WTC11 (cell line): ENCODE measurements around the gene NUDT19. TPM values are rescaled to one million over a fixed set of nuclear protein-coding genes. Genes with fewer than 3 reads are reported as not detected.

Experiments
- ATAC-seq: fragments of 200-7000 bp; cut with Tn5 transposase; 2 replicates; pipeline ENCODE4 v1.10.0; 2021; ENCODE audit warnings: mild to moderate bottlenecking, moderate library complexity
- CTCF ChIA-PET: fragments of 300-600 bp; sonication (Branson Sonifier 250); formaldehyde crosslinking; loops from one replicate; lab custom pipeline; 2021; ENCODE audit warnings: antibody characterized with exemption; lab: Charles Lee
- POLR2A ChIA-PET: fragments of 350-600 bp; sonication (Branson Sonifier 250); formaldehyde crosslinking; loops from one replicate; lab custom pipeline; 2021; ENCODE audit warnings: antibody characterized with exemption; lab: Charles Lee
- DNase-seq: peaks from one replicate; pipeline ENCODE4 v3.0.0; 2021; ENCODE audit warnings: low spot score
- H3K27ac Mint-ChIP-seq: 2 replicates; pipeline ENCODE4 v1.8.0; 2021; ENCODE audit warnings: mixed read lengths
- H3K27me3 Mint-ChIP-seq: 2 replicates; pipeline ENCODE4 v1.8.0; 2021; ENCODE audit warnings: low read depth, mild to moderate bottlenecking, moderate library complexity, mixed read lengths
- H3K36me3 Mint-ChIP-seq: 2 replicates; pipeline ENCODE4 v1.8.0; 2021; ENCODE audit warnings: mixed read lengths
- H3K4me1 Mint-ChIP-seq: 2 replicates; pipeline ENCODE4 v1.8.0; 2022; ENCODE audit warnings: mixed read lengths
- H3K4me3 Mint-ChIP-seq: 2 replicates; pipeline ENCODE4 v1.8.0; 2021; ENCODE audit warnings: mild to moderate bottlenecking, moderate library complexity, mixed read lengths
- H3K9me3 Mint-ChIP-seq: 2 replicates; pipeline ENCODE4 v1.8.0; 2021; ENCODE audit warnings: mixed read lengths
- CBFB ChIP-seq: sonication (generic); formaldehyde crosslinking; IDR thresholded peaks from 2 replicates; pipeline ENCODE4 v1.8.1; 2022; ENCODE audit warnings: mild to moderate bottlenecking, low read depth, missing genetic modification reagents
- E2F4 ChIP-seq: sonication (generic); formaldehyde crosslinking; IDR thresholded peaks from 2 replicates; pipeline ENCODE4 v1.8.1; 2022; ENCODE audit warnings: low read depth, mild to moderate bottlenecking, moderate library complexity, missing genetic modification reagents, borderline replicate concordance
- ELF4 ChIP-seq: sonication (generic); formaldehyde crosslinking; IDR thresholded peaks from 2 replicates; pipeline ENCODE4 v1.8.1; 2022; ENCODE audit warnings: low read depth, mild to moderate bottlenecking, moderate library complexity, missing genetic modification reagents
- EMX1 ChIP-seq: fragments of 250-450 bp; sonication (Bioruptor Pico); IDR thresholded peaks from 2 replicates; pipeline ENCODE4 v1.8.0; 2021; ENCODE audit warnings: mild to moderate bottlenecking
- ERG ChIP-seq: fragments of 250-450 bp; sonication (Bioruptor Pico); IDR thresholded peaks from 2 replicates; pipeline ENCODE4 v1.8.0; 2021; ENCODE audit warnings: mild to moderate bottlenecking
- FOXJ3 ChIP-seq: sonication (generic); formaldehyde crosslinking; IDR thresholded peaks from 2 replicates; pipeline ENCODE4 v1.9.0; 2021; ENCODE audit warnings: missing genetic modification reagents, mild to moderate bottlenecking, borderline replicate concordance
- GABPB1 ChIP-seq: sonication (generic); formaldehyde crosslinking; IDR thresholded peaks from 2 replicates; pipeline ENCODE4 v1.8.1; 2023; ENCODE audit warnings: mild to moderate bottlenecking, missing genetic modification reagents
- GRHL2 ChIP-seq: fragments of 250-450 bp; sonication (Bioruptor Pico); IDR thresholded peaks from 2 replicates; pipeline ENCODE4 v1.8.0; 2022; ENCODE audit warnings: mild to moderate bottlenecking, moderate library complexity; ENCODE audit not compliant: insufficient replicate concordance, severe bottlenecking
- JAZF1 ChIP-seq: fragments of 250-450 bp; sonication (Bioruptor Pico); IDR thresholded peaks from 2 replicates; pipeline ENCODE4 v1.9.0; 2021; ENCODE audit warnings: moderate library complexity, mild to moderate bottlenecking, inconsistent platforms
- JUN ChIP-seq: sonication (generic); formaldehyde crosslinking; IDR thresholded peaks from 2 replicates; pipeline ENCODE4 v1.8.0; 2023; ENCODE audit warnings: mild to moderate bottlenecking, missing genetic modification reagents
- MYBL2 ChIP-seq: sonication (generic); formaldehyde crosslinking; IDR thresholded peaks from 2 replicates; pipeline ENCODE4 v1.8.1; 2023; ENCODE audit warnings: mild to moderate bottlenecking, moderate library complexity, missing genetic modification reagents
- NFE2L1 ChIP-seq: sonication (generic); formaldehyde crosslinking; IDR thresholded peaks from 2 replicates; pipeline ENCODE4 v1.8.1; 2023; ENCODE audit warnings: missing genetic modification reagents
- NR3C1 ChIP-seq: sonication (generic); formaldehyde crosslinking; conservative IDR thresholded peaks from 2 replicates; pipeline ENCODE4 v1.8.1; 2023; ENCODE audit warnings: low read depth, mild to moderate bottlenecking, missing genetic modification reagents
- SMAD3 ChIP-seq: sonication (generic); formaldehyde crosslinking; IDR thresholded peaks from 2 replicates; pipeline ENCODE4 v1.8.0; 2022; ENCODE audit warnings: missing genetic modification reagents, mild to moderate bottlenecking, borderline replicate concordance
- TEAD4 ChIP-seq: sonication (generic); formaldehyde crosslinking; IDR thresholded peaks from 2 replicates; pipeline ENCODE4 v1.8.0; 2022; ENCODE audit warnings: mild to moderate bottlenecking, missing genetic modification reagents
- total RNA-seq: library from RNA; stranded (reverse); gene quantifications from 3 replicates; pipeline ENCODE4 v1.2.3, GENCODE V29; 2021
- TF ChIP-seq, protein P1 (sequence below): sonication (generic); formaldehyde crosslinking; conservative IDR thresholded peaks from 2 replicates; pipeline ENCODE4 v1.8.1; 2022; ENCODE audit warnings: mild to moderate bottlenecking, missing genetic modification reagents
- TF ChIP-seq, protein P2 (sequence below): fragments of 250-450 bp; sonication (Bioruptor Pico); IDR thresholded peaks from 2 replicates; pipeline ENCODE4 v1.9.0; 2021; ENCODE audit warnings: mild to moderate bottlenecking, borderline replicate concordance
- TF ChIP-seq, protein P3 (sequence below): sonication (generic); formaldehyde crosslinking; IDR thresholded peaks from 2 replicates; pipeline ENCODE4 v1.8.1; 2022; ENCODE audit warnings: low read depth, missing genetic modification reagents, borderline replicate concordance

NUDT19 gene
- total RNA-seq, 1 experiment from 2014 or later = 2.4 TPM

GRCh38 chr19:32646556-32646955, 45.1 kb upstream of the NUDT19 start:
- TF ChIP-seq JUN (CRISPR knock-in tag) = no peak
- TF ChIP-seq E2F4 (CRISPR knock-in tag) = no peak
- no peak for TF ChIP-seq ELF4 (CRISPR knock-in tag)
- TF ChIP-seq, protein P1, sequence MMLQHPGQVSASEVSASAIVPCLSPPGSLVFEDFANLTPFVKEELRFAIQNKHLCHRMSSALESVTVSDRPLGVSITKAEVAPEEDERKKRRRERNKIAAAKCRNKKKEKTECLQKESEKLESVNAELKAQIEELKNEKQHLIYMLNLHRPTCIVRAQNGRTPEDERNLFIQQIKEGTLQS (CRISPR knock-in tag) = no peak
- no peak for TF ChIP-seq GABPB1 (CRISPR knock-in tag)
- TF ChIP-seq MYBL2 (CRISPR knock-in tag) = no peak
- no peak for TF ChIP-seq EMX1 (CRISPR knock-in tag)
- no peak for TF ChIP-seq CBFB (CRISPR knock-in tag)
- no peak for TF ChIP-seq NFE2L1 (CRISPR knock-in tag)
- H3K9me3 Mint-ChIP-seq = no peaks in the 10 kb centered on the region
- POLR2A ChIA-PET = no interaction called here
- CTCF ChIA-PET = no interaction called here
- peaks cover 60% of the 10 kb centered on the region for H3K36me3 Mint-ChIP-seq
- H3K4me1 Mint-ChIP-seq = peaks cover 1% of the 10 kb centered on the region
- no peak for ATAC-seq
- H3K27ac Mint-ChIP-seq = no peak overlapping the region
- H3K4me3 Mint-ChIP-seq = no peak overlapping the region
- no peaks in the 10 kb centered on the region for H3K27me3 Mint-ChIP-seq
- no peak for DNase-seq

DNA sequence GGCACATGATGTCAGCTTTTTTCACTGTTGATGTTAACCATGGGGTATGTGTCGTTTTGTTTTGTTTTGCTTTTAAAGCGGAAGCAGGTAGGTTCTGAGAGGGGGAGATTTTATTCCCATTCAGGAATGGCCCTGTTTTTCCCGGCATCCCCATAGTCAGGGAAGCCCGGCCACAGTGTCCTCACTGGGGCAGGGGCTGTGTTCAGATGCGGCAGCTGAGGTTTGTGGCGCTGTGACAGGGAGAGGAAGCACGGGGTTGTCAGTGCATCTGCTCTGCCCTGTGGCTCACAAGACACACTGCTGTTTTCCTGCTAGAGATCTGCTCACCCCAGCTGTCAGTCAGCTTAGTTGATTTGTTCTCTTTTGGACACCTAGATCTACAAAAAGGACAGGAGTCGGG, 44.3 kb upstream of the NUDT19 start:
- H3K27me3 Mint-ChIP-seq = no peaks in the 10 kb centered on the region
- TF ChIP-seq, protein P2, sequence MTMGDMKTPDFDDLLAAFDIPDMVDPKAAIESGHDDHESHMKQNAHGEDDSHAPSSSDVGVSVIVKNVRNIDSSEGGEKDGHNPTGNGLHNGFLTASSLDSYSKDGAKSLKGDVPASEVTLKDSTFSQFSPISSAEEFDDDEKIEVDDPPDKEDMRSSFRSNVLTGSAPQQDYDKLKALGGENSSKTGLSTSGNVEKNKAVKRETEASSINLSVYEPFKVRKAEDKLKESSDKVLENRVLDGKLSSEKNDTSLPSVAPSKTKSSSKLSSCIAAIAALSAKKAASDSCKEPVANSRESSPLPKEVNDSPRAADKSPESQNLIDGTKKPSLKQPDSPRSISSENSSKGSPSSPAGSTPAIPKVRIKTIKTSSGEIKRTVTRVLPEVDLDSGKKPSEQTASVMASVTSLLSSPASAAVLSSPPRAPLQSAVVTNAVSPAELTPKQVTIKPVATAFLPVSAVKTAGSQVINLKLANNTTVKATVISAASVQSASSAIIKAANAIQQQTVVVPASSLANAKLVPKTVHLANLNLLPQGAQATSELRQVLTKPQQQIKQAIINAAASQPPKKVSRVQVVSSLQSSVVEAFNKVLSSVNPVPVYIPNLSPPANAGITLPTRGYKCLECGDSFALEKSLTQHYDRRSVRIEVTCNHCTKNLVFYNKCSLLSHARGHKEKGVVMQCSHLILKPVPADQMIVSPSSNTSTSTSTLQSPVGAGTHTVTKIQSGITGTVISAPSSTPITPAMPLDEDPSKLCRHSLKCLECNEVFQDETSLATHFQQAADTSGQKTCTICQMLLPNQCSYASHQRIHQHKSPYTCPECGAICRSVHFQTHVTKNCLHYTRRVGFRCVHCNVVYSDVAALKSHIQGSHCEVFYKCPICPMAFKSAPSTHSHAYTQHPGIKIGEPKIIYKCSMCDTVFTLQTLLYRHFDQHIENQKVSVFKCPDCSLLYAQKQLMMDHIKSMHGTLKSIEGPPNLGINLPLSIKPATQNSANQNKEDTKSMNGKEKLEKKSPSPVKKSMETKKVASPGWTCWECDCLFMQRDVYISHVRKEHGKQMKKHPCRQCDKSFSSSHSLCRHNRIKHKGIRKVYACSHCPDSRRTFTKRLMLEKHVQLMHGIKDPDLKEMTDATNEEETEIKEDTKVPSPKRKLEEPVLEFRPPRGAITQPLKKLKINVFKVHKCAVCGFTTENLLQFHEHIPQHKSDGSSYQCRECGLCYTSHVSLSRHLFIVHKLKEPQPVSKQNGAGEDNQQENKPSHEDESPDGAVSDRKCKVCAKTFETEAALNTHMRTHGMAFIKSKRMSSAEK (CRISPR knock-in tag) = no peak
- TF ChIP-seq JAZF1 (CRISPR knock-in tag) = no peak
- TF ChIP-seq CBFB (CRISPR knock-in tag) = no peak

GRCh38 chr19:32649751-32650150, 41.9 kb upstream of the NUDT19 start:
- H3K4me1 Mint-ChIP-seq = peaks cover 20% of the 10 kb centered on the region
- TF ChIP-seq, protein P3, sequence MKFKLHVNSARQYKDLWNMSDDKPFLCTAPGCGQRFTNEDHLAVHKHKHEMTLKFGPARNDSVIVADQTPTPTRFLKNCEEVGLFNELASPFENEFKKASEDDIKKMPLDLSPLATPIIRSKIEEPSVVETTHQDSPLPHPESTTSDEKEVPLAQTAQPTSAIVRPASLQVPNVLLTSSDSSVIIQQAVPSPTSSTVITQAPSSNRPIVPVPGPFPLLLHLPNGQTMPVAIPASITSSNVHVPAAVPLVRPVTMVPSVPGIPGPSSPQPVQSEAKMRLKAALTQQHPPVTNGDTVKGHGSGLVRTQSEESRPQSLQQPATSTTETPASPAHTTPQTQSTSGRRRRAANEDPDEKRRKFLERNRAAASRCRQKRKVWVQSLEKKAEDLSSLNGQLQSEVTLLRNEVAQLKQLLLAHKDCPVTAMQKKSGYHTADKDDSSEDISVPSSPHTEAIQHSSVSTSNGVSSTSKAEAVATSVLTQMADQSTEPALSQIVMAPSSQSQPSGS (CRISPR knock-in tag) = no peak
- no peak for TF ChIP-seq ERG (CRISPR knock-in tag)
- no peak for TF ChIP-seq TEAD4 (CRISPR knock-in tag)
- no peak for TF ChIP-seq GRHL2 (CRISPR knock-in tag)
- no peak for TF ChIP-seq NR3C1 (CRISPR knock-in tag)
- TF ChIP-seq FOXJ3 = no peak
- no peak for TF ChIP-seq ELF4 (CRISPR knock-in tag)
- no peak for TF ChIP-seq SMAD3 (CRISPR knock-in tag)
- TF ChIP-seq, all 79 proteins: peak for 0
- ChIA-PET POLR2A (no interaction called here), CTCF (no interaction called here)
- Mint-ChIP-seq H3K27me3 (no peaks in the 10 kb centered on the region), H3K4me3 (no peak overlapping the region), H3K9me3 (no peaks in the 10 kb centered on the region), H3K36me3 (peaks cover 33% of the 10 kb centered on the region), H3K27ac (no peak overlapping the region)
- DNase-seq (no peak), ATAC-seq (no peak)

More for the DNA sequence above, 44.3 kb upstream of the NUDT19 start:
- POLR2A ChIA-PET = interaction anchor here (0.6 kb wide), 1 partner anchor 40 kb away, joined by 4 read pairs; no protein-coding TSS in a partner anchor
- H3K9me3 Mint-ChIP-seq = no peaks in the 10 kb centered on the region
- ATAC-seq = no peak
- peaks cover 9% of the 10 kb centered on the region for H3K4me1 Mint-ChIP-seq
- no peak for DNase-seq
- H3K36me3 Mint-ChIP-seq = peaks cover 53% of the 10 kb centered on the region
- CTCF ChIA-PET = no interaction called here
- H3K4me3 Mint-ChIP-seq = no peak overlapping the region
- no peak overlapping the region for H3K27ac Mint-ChIP-seq
